ENCODE data around the gene ZNF609. TPM values are rescaled to one million over a fixed set of nuclear protein-coding genes. Genes with fewer than 3 reads are reported as not detected.
"Not testable (repeated sequence)": the region's sequence is repeated elsewhere in the genome, so short reads cannot be mapped to it uniquely, and the experiment has no call there.

The ZNF609 gene
- total RNA-seq, 1 donor from 2014 or later = 37.9 TPM

DNA sequence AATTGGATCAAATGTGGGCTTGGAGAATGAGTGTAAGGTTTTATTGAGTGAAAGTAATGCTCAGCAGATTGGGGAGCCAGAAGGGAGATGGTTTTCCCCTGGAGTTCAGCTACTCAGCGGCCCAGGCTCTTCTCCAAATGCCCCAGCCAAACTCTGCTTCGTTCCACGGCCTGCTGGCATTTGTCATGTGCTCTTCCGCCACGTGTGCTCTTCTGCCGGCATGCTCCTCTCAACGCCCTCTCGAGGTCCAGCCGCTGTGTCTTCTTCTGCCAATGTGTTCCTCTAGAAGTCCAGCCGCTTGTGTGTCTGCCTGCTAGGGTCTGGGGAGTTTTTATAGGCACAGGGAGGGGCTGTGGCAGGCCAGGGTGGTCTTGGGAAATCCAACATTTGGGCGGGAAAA is 158.2 kb downstream of the ZNF609 start:
- no peak for DNase-seq (ENCODE audit: low spot score)

DNA sequence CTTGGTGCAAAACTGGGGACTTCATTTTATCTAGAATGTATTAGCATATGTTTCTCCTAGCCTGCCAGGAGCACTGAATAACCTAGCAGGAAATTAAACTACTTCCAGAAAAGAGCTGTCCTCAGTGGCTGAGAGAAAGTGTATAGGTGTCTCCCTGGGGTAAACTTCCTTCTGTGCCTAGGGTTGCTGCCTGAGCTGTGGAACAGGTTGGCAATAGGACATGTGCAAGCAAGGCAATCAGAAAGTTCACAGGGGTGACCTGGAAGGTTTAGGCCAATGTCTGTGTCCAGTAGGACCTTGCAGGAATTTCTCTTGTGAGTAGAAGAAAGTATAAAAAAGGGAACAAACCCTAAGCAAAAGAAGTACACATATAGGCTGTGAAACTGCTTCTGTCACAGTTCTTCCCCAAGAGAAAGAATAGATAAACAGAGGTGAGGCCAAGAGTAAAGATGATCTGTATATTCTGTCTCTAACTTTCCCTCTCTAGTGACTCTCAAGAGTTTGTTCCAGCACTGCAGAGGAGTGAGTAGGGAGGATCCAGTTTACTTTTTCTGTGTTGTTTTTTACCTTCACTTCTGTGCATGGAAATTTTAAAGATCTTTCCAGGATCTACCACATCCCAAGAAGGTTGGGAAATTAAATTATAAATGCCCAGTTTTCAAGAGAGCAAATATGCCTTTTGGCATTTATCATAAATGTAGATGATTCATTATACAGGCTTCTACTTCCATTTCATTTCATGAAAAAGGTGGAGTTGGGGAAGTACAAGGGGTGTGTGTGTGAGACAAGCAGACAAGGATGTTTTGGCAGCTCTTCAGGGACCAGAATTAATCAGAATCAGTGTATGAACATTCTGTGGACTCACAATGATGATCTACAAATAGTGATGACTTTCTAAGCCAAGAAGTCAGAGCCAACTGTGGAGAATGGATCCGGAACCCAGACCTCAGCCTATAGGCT is 159.8 kb downstream of the ZNF609 start:
- DNase-seq (ENCODE audit: low spot score) = no peak

DNA sequence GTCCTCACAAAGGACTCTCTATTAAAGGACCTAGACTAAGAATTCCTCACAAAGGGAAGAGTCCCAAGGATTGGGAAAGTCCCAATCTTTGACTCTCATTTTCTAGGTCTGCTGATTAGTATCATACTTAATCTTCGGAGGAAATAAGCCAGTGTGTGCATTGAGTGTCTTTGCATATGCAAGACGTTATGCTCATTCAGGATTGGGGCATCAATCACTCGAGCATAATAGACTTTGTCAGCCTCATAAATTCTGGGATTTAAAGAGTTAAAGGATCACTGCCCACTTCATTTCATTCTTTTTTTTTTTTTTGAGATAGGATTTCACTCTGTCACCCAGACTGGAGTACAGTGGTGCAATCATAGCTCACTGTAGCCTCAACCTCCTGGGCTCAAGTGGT is 160.7 kb downstream of the ZNF609 start:
- no peak for DNase-seq (ENCODE audit: low spot score)

DNA sequence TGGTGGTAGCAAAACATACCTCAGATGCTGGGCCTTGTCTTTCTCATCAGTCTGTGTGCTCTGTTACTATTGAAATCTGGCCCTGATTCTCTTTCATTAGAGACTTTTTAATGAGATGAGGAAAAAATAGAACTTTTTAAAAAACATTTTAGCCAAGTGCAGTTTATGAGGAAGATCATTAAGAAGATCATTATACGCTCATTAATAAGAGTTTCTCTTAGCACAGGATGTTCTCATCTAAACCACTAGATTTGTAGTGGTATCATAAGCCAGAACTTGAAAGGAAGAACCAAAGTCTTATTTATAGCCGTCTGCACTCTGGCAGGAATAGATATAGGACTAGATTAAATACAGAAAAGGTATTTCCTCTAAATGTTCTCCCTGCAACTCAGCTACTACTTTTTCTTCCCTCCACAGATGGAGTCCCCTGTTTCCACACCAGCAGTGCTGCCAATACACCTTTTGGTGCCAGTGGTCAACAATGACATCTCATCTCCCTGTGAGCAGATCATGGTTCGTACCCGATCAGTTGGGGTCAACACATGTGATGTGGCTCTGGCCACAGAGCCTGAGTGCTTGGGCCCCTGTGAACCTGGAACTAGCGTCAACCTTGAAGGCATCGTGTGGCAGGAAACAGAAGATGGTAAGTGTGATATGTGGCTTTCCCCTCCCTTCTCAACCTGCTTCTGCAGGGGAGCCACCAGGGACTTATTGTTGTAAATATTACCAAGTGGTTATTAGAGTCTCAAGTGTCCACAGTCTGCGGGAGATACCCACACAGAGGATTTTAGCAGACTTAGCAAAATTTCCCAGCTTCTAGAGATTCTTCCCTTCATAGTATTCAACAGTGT is 162.3 kb downstream of the ZNF609 start:
- no peak for DNase-seq (ENCODE audit: low spot score)

DNA sequence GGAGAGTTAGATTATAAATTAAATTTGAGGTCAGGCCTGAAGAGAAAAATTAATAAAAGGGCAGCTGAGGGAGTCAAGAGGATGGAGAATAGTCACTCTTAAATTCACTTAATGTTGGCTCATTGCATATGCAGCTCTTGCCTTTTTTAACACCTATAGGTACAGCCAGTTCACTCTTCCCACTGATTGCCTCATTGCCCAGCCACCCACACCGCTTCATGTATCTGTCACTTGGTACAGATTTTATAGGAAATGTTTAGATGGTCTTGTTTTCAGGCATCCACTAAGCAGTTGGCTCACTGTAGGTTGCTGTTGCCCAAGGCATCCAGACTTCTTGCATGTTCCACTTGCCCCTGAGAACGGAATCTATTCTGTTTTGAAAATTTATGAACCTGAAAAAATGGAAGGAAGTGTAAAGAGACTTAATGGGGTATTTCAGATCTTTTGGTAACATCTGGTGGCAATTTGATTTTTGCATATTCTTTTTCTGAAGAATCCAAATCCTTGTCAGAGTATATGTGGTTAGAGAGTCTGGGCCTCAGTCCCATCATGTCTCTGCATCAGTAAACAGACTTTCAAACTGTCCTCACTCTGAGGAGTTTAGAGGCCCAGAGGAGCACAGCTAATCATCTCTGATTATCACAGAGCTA is 163.1 kb downstream of the ZNF609 start:
- DNase-seq (ENCODE audit: low spot score) = no peak

DNA sequence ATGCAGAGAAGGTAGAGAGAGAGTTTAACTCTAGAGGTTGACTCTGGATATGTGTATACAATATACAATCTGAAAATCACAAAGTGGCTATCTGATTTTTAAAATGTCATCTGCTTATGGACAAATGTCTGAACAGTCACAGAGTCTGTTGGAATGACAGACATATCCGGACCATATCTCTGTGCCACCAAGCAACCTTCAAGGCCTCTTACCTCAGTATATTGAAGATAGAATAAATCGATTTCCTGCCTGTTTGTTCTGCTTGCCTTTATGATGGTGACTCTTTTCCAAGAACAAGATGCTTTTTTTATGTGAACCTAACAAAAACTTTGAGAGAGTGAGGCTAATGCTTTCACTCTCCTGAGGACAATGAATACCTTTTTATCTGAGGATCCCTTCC is 163.9 kb downstream of the ZNF609 start:
- no peak for DNase-seq (ENCODE audit: low spot score)

DNA sequence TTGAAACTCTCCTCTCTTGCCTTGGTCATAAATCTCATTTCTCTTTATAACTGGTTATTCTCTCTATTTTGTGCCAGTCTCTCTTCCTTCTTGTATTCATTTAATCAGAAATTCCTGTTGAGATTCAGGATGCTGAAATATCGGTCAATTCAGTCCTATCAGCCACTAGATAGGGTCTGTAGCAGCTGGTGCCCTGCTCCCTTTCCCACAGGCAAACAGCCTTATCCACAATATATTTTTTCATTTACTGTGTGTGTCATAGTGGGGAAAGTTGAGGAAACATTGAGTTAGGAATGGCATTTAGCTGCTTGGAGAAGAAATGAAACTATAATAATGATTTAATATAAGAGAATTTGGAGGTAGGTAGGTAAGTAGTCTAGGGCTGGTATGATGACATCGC is 168.7 kb downstream of the ZNF609 start:
- DNase-seq (ENCODE audit: low spot score) = no peak

DNA sequence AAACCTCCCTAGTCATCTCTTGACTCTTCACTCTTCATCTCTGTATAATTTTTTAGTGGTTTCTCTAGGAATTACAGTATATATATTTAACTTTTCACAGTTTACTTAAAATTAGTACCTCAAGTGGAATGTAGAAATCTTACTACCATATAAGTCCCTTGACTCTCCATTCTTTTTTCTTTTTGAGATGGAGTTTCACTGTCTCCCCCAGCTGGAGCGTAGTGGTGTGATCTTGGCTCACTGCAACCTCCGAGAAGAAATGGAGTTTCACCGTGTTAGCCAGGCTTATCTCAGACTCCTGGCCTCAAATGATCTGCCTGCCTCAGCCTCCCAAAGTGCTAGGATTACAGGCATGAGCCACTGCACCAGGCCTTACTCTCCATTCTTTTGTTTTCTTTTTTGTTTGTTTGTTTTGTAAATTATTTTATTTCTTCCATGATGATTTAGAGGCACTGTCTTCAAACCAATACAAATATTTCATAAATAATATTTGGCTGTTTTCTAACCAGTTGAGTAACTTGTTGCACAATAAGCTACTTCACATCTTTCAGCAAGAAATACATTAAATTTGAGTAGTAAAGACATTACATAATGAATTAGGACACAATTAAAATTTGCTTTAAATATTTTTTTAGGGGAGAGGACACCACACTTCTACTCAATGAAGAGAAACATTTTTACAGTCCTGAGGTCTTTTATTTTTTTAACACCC is 170.2 kb downstream of the ZNF609 start:
- DNase-seq (ENCODE audit: low spot score) = no peak

DNA sequence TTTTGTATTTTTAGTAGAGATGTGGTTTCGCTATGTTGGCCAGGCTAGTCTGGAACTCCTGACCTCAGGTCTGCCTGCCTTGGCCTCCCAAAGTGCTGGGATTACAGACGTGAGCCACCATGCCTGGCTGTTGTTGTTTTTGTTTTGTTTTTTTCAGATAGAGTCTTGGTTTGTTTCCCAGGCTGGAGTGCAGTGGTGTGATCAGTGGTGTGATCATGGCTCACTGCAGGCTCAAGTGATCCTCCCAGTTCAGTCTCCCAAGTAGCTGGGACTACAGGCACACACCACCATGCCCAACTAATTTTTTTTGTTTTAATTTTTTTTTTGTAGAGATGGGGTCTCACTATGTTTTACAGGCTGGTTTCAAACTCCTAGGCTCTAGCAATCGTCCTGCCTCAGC is 172.3 kb downstream of the ZNF609 start:
- DNase-seq (ENCODE audit: low spot score) = not testable (repeated sequence)

DNA sequence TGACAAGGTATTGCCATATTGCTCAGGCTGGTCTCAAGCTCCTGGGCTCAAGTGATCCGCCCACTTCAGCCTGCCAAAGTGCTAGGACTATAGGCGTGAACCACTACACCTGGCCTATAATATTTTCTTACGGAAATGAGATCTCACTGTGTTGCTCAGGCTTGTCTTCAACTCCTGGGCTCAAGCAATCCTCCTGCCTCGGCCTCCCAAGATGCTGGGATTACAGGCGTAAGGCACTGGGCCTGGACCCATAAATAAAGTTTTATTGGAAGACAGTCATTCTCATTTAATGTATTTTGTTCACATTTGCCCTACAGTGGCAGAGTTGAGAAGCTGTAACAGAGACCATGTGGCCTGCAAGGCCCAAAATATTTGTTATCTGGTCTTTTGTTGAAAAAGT is 173.0 kb downstream of the ZNF609 start:
- DNase-seq (ENCODE audit: low spot score) = no peak

DNA sequence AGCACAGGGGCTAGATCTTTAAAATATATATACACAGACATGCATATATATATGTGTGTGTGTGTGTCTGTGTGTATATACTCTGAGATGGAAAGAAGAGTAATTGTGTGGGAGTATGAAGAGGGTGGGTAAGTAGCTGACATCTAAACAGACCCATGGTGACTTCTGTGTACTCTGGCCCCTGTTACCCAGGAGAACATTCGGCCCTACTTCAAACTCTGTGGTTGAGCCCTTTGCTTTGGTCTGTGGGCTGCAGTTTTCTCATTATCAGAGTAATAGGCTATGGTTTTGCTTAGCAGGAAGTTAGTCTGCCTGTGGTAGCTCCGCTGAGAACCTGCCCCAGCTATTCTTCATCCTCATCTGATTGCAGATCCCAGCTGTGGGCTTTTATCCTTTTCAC is 173.6 kb downstream of the ZNF609 start:
- no peak for DNase-seq (ENCODE audit: low spot score)

DNA sequence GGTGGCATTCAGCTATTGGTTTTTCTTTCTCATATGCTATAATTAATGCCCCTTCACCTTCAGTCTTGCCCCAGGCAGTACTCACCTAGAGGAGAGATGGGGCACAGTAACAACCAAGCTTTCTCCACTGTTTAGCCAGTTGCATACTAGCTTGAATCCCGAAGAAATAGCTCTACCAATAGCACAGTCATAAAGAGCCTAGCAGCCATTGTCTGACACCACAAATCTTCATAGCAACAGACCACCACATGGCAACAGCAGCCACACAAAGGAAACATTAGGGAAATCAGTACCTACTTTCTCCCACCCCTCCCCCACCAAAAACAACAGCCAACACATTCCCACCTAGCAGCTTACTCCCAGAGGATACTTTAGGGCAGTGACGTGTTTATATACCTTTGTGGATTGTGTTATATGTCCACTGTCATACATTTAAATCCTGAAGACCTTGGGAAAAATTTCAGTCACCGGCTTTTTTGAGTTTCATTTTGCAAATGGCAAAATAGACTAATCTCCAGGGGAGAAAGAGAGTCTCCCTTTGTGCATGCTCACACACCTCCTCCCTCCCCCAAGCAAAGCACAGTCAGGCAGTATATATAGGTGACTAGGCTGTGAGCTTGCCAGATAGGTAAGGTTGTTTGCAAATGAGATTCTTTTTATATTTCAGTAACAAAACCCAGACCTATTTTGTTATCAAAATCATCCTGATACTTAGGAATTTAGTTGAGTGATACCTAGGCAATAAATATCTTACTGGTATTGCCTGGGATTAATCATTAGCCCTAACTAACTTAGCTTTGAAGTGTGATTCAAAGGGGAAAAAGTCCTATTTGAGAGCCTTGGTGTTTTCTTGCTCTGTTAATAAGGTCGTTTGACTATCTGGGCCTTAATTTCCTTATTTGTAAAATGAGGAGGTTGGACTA is 174.5 kb downstream of the ZNF609 start:
- DNase-seq (ENCODE audit: low spot score) = no peak

DNA sequence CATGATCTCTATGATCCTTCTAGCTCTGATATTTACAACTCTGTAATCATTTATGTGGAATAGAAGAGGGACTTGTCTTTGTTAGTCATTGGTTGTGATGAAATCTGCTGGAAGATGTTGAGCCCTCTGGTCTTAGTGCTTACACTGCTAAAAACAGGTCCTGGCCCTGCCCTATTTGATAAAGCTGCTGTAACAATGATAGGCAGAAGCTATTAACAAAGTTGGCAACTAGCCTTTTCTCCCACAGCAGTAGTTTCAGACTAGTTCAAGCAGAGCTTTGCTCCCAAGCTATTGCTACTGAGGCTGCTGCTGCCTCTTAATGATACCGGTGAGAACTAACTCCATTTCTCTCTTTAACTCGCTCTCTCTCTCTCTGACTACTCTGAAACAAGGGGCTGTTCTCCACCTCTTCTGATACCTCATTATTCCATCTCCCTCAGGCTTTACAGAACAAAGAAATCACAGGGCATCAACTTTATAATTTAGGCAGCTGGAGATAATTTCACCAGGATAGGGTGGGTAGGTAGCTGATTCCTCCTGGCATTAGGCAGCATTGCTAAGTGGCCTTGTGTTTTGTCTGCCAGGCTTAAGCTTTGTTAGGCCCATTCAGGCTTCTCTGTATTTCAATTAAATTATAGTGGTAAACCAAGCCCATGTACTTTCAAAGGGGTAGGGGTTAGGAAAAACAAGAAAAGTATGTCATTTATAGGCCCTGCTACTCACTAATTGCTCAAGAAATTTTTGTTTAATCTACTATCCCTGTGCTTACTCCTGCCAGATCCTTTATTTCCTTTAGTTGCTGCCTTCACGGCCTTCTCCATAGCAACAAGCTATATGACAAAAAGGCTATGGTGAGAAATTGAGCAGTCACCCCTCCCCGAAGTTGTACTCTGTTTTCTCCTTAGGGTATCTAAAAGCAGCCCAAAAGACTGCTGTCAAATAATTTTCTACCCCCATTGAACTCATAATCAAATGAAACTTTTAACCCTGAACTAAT is 175.4 kb downstream of the ZNF609 start:
- no peak for DNase-seq (ENCODE audit: low spot score)

DNA sequence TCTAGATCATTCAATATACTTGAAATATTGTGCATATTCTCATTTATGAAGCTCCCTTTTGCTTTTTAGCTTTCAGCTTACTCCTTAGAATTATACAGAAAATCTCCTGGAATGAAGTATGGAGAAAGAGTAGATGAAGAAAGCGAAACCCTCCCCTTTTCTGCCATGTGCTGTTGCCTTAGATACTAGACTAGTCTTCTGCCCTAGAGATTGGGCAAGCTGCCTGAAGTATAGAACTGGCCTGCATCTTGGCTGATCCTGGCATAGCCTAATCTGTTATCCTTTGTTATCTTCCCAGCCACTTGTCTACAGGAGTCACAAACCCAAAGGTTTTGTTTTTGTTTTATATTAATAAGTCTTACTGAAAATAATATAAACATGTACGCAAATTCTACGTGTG is 176.2 kb downstream of the ZNF609 start:
- no peak for DNase-seq (ENCODE audit: low spot score)

DNA sequence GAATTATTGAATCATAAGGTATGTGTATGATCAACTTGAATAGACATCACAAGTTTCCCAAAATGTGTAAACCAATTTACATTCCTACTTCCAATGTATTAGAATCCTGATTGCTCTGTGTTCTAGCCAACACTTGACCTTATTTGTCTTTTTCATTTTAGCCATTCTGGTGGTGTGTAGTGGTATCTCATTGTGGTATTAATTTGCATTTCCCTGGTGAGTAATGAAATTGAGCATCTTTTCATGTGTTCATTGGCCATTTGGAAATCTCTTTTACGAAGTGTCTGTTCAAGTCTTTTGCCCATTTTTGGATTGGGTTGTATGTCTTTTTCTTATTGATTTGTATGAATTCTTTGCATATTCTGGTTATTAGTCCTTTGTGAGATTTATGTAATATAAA is 177.0 kb downstream of the ZNF609 start:
- DNase-seq (ENCODE audit: low spot score) = no peak

DNA sequence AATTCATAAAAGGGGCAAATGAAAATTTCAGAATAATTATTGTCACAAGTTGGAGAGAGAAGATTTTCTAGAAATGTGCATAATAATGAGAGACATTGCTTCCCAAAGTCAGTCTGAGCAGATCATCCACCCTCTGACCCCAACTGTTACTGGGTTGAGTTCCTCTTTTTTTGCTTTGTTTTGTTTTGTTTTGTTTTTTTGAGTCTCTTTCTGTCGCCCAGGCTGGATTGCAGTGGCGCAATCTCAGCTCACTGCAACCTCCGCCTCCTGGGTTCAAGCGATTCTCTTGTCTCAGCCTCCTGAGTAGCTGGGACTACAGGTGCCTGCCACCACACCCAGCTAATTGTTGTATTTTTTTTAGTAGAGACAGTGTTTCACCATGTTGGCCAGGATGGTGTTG is 179.4 kb downstream of the ZNF609 start:
- DNase-seq (ENCODE audit: low spot score) = not testable (repeated sequence)

DNA sequence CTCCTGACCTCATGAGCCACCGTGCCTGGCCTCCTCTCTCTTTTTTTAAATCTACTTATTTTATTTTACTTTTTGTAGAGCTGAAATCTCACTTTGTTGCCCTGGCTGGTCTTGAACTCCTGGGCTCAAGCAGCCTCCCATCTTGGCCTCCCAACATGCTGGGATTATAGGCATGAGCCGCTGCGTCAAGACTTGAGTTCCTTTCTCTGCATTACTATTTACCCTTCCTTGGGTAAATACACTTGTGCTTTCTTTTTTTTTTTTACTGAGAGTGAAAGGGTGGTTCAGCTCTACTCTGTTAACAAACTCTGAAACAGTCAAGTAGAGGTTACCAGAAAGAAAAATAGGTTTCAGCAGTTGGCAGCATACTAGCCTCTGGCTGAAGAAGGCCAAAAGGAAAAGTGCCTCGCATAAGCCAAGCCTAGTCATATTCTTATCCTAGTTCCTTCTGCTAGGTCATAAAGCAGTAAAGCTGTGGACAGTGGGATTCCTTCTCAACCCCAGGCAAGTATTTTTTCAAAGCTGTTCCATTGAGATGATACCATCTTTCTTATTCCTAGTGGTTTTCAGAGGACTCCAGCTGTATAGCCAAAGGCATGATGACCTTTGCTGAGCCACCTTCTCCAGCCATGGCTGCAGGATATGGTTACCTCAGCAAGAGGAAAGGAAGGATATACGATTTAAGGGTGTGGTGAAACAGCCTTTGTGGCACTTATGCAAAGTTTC is 179.9 kb downstream of the ZNF609 start:
- DNase-seq (ENCODE audit: low spot score) = no peak

DNA sequence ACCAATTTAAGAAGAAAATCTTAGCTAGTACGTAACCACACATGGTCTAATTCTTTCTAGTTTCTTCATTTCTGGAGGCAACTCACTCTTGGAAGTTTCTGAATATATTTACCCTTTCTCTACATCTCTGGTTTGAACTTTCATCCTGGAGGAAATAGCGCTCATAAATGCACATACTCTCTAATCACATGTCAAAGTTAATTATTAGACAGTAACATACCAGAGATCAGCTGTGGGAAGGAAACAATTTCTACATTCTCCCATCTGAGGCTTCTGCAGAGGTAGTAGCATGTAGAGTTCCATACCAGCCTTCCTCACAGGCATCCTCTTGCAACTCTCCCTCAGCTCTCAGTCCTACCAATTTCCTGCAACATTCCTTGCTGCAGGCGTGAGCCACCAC is 182.5 kb downstream of the ZNF609 start:
- no peak for DNase-seq (ENCODE audit: low spot score)

Data from mesenteric fat pad (tissue), 1 donor.